ENCODE data around the gene ZNF710. TPM values are rescaled to one million over a fixed set of nuclear protein-coding genes. Genes with fewer than 3 reads are reported as not detected.

The ZNF710 gene
- polyA plus RNA-seq, 1 of the 3 experiments (the other 2 are of a cell fraction): 2.7 TPM

- WGBS (ENCODE audit: low lambda C conversion rate): 93% methylated on average over 12 of the region's 12 CpGs
- CTCF ChIA-PET: no interaction called here
Observed at GRCh38 chr15:90042356-90042755, 41.2 kb downstream of the ZNF710 start.

GRCh38 chr15:90042766-90043529 is 41.8 kb downstream of the ZNF710 start:
- ChIA-PET CTCF (no interaction called here), POLR2A (no interaction called here)
- no peaks in the 10 kb centered on the region for H4K20me1 ChIP-seq (ENCODE audit: insufficient read depth)
- no peak for DNase-seq
- no peaks in the 10 kb centered on the region for H3K79me2 ChIP-seq (ENCODE audit: insufficient read depth)
- no peaks in the 10 kb centered on the region for H3K36me3 ChIP-seq (replicated peaks in 1 of 2; ENCODE audit: control insufficient read depth in 1 of 2, insufficient read depth in 2 of 2, low read length in 1 of 2)
- no peaks in the 10 kb centered on the region for H3K9me3 ChIP-seq
- 96% methylated on average over 11 of the region's 27 CpGs for WGBS (ENCODE audit: low lambda C conversion rate)
- no peak overlapping the region for H3K4me3 ChIP-seq (ENCODE audit: low read depth in 2 of 2, low read length in 1 of 2)
- no peaks in the 10 kb centered on the region for H3F3A ChIP-seq (replicated peaks; ENCODE audit: insufficient read depth)
- no peak overlapping the region for H2AFZ ChIP-seq (ENCODE audit: low read depth)
- H3K4me1 ChIP-seq (ENCODE audit: control insufficient read depth in 1 of 2, insufficient read depth in 2 of 2, low read depth in 1 of 2, low read length in 1 of 2): peaks cover 3 to 13% of the 10 kb centered on the region in 2 experiments; a peak in 2 of 4 replicates
- H3K4me2 ChIP-seq: no peak overlapping the region
- H3K27me3 ChIP-seq (ENCODE audit: insufficient read depth): no peaks in the 10 kb centered on the region
- no peaks in the 10 kb centered on the region for H3K9me2 ChIP-seq
- no peak overlapping the region for H3K9ac ChIP-seq
- no peak overlapping the region for H3K27ac ChIP-seq (ENCODE audit: low read depth in 2 of 2, low read length in 1 of 2)
- TF ChIP-seq NFIC (IDR thresholded peaks at IDR 0.05; ENCODE audit: borderline replicate concordance) (no peak), SIN3A (IDR thresholded peaks at IDR 0.05; ENCODE audit: borderline replicate concordance, low read depth, low read length) (no peak), REST (IDR thresholded peaks at IDR 0.05; ENCODE audit: low read depth, low read length) (no peak), GABPA (IDR thresholded peaks at IDR 0.05; ENCODE audit: low read depth) (no peak), FOXM1 (IDR thresholded peaks at IDR 0.05; ENCODE audit: low read depth) (no peak), TEAD4 (IDR thresholded peaks at IDR 0.05; ENCODE audit: borderline replicate concordance, insufficient read depth) (no peak), USF1 (IDR thresholded peaks at IDR 0.05; ENCODE audit: borderline replicate concordance, low read depth) (no peak)

More at GRCh38 chr15:90042356-90042755, 41.2 kb downstream of the ZNF710 start:
- TF ChIP-seq JUND (IDR thresholded peaks at IDR 0.05): no peak
- no peak for TF ChIP-seq SMC3 (IDR thresholded peaks at IDR 0.05; ENCODE audit: low read depth, low read length)
- TF ChIP-seq TCF12 (IDR thresholded peaks at IDR 0.05): no peak
- TF ChIP-seq RXRA (IDR thresholded peaks at IDR 0.05; ENCODE audit: borderline replicate concordance, low read depth): no peak
- no peak for TF ChIP-seq GATA2 (CRISPR knock-in tag; IDR thresholded peaks at IDR 0.05)
- TF ChIP-seq IRF3 (IDR thresholded peaks at IDR 0.05; ENCODE audit: low read depth, low read length): no peak
- no peak for TF ChIP-seq USF2 (IDR thresholded peaks at IDR 0.05; ENCODE audit: borderline replicate concordance, low read depth, low read length)
- TF ChIP-seq GABPA (IDR thresholded peaks at IDR 0.05; ENCODE audit: low read depth): no peak
- TF ChIP-seq EZH2phosphoT487 (IDR thresholded peaks at IDR 0.05; ENCODE audit: borderline replicate concordance, low read depth): no peak
- TF ChIP-seq MEF2A (IDR thresholded peaks at IDR 0.05; ENCODE audit: borderline replicate concordance, low read depth): no peak
- TF ChIP-seq FOXJ3 (CRISPR knock-in tag; IDR thresholded peaks at IDR 0.05): no peak
- no peak for TF ChIP-seq USF1 (IDR thresholded peaks at IDR 0.05; ENCODE audit: borderline replicate concordance, low read depth)
- no peak for TF ChIP-seq MXI1 (IDR thresholded peaks at IDR 0.05; ENCODE audit: low read depth, low read length)
- Histone ChIP-seq H3K27ac (ENCODE audit: low read depth in 2 of 2, low read length in 1 of 2) (no peak overlapping the region), H3K4me2 (no peak overlapping the region), H3K9me3 (no peaks in the 10 kb centered on the region), H3K4me1 (ENCODE audit: control insufficient read depth in 1 of 2, insufficient read depth in 2 of 2, low read depth in 1 of 2, low read length in 1 of 2) (peaks cover 9 to 18% of the 10 kb centered on the region in 2 experiments; a peak in 2 of 4 replicates), H3K9me2 (no peaks in the 10 kb centered on the region), H2AFZ (ENCODE audit: low read depth) (no peak overlapping the region), H3K36me3 (replicated peaks in 1 of 2; ENCODE audit: control insufficient read depth in 1 of 2, insufficient read depth in 2 of 2, low read length in 1 of 2) (no peaks in the 10 kb centered on the region), H3K9ac (no peak overlapping the region), H3K27me3 (ENCODE audit: insufficient read depth) (no peaks in the 10 kb centered on the region), H3F3A (replicated peaks; ENCODE audit: insufficient read depth) (no peaks in the 10 kb centered on the region), H3K4me3 (ENCODE audit: low read depth in 2 of 2, low read length in 1 of 2) (no peak overlapping the region), H3K79me2 (ENCODE audit: insufficient read depth) (no peaks in the 10 kb centered on the region), H4K20me1 (ENCODE audit: insufficient read depth) (no peaks in the 10 kb centered on the region)
- DNase-seq: no peak
- POLR2A ChIA-PET: interaction anchor here (0.6 to 1.0 kb wide), 2 partner anchors 19 to 422 kb away, joined by 4 read pairs; no protein-coding TSS in a partner anchor
